ENCODE results near the gene ATXN7L1.
A peak's percentile ranks its signal among the peaks of the same experiment; 100 is the strongest.

The ATXN7L1 gene

DNA sequence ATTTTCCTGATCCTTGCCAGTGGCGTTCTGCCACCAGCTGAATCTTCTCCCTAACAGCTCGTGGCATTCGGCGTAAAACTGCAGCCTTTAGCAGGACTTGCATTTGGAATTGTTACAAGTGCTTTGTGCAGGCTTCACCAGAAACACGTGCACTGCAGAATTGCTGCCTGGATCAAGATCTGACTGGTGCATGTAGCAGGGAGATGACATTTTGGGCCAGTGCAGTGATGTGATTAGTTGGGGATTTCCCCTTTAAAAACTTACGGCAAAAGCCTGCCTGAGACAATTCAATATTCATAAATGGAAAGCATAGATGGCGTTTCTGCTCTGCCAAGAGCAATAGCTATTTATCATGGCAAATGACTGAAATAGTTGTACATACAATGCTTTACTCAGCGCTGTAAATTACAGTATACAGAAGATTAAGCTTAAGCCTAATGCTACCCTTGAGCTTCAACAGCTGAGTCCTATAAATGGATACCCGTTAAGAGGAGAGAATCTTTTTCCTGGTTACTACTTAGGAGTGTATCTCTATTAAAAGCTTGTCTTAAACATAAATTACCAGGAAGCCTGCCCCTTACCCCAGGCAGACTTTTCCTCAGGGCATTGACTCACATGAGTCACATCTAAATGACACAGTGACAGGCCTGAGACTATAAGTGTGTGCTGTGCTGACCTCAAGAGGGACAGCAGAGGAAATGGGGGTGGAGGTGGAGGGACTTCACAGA, 106.3 kb downstream of the ATXN7L1 start:
- TF ChIP-seq, protein P1, sequence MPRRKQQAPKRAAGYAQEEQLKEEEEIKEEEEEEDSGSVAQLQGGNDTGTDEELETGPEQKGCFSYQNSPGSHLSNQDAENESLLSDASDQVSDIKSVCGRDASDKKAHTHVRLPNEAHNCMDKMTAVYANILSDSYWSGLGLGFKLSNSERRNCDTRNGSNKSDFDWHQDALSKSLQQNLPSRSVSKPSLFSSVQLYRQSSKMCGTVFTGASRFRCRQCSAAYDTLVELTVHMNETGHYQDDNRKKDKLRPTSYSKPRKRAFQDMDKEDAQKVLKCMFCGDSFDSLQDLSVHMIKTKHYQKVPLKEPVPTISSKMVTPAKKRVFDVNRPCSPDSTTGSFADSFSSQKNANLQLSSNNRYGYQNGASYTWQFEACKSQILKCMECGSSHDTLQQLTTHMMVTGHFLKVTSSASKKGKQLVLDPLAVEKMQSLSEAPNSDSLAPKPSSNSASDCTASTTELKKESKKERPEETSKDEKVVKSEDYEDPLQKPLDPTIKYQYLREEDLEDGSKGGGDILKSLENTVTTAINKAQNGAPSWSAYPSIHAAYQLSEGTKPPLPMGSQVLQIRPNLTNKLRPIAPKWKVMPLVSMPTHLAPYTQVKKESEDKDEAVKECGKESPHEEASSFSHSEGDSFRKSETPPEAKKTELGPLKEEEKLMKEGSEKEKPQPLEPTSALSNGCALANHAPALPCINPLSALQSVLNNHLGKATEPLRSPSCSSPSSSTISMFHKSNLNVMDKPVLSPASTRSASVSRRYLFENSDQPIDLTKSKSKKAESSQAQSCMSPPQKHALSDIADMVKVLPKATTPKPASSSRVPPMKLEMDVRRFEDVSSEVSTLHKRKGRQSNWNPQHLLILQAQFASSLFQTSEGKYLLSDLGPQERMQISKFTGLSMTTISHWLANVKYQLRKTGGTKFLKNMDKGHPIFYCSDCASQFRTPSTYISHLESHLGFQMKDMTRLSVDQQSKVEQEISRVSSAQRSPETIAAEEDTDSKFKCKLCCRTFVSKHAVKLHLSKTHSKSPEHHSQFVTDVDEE (CRISPR knock-in tag; IDR thresholded peaks at IDR 0.05), result 0 out of 2 replicates have a peak, but pooled peaks have one; percentile 6
- peak; percentile 72; the same call in 1 of the 2 replicates for TF ChIP-seq RARB (CRISPR knock-in tag; IDR thresholded peaks at IDR 0.05)
- TF ChIP-seq, protein P2, sequence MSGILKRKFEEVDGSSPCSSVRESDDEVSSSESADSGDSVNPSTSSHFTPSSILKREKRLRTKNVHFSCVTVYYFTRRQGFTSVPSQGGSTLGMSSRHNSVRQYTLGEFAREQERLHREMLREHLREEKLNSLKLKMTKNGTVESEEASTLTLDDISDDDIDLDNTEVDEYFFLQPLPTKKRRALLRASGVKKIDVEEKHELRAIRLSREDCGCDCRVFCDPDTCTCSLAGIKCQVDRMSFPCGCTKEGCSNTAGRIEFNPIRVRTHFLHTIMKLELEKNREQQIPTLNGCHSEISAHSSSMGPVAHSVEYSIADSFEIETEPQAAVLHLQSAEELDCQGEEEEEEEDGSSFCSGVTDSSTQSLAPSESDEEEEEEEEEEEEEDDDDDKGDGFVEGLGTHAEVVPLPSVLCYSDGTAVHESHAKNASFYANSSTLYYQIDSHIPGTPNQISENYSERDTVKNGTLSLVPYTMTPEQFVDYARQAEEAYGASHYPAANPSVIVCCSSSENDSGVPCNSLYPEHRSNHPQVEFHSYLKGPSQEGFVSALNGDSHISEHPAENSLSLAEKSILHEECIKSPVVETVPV (CRISPR knock-in tag; IDR thresholded peaks at IDR 0.05), result no peak
- TF ChIP-seq, protein P3, sequence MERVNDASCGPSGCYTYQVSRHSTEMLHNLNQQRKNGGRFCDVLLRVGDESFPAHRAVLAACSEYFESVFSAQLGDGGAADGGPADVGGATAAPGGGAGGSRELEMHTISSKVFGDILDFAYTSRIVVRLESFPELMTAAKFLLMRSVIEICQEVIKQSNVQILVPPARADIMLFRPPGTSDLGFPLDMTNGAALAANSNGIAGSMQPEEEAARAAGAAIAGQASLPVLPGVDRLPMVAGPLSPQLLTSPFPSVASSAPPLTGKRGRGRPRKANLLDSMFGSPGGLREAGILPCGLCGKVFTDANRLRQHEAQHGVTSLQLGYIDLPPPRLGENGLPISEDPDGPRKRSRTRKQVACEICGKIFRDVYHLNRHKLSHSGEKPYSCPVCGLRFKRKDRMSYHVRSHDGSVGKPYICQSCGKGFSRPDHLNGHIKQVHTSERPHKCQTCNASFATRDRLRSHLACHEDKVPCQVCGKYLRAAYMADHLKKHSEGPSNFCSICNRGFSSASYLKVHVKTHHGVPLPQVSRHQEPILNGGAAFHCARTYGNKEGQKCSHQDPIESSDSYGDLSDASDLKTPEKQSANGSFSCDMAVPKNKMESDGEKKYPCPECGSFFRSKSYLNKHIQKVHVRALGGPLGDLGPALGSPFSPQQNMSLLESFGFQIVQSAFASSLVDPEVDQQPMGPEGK (CRISPR knock-in tag; IDR thresholded peaks at IDR 0.05; ENCODE audit: borderline replicate concordance), result peak; percentile 4; the same call in 1 of the 2 replicates
- TF ChIP-seq CSDC2 (CRISPR knock-in tag; IDR thresholded peaks at IDR 0.05), result no peak
- no peak for TF ChIP-seq OSR1 (CRISPR knock-in tag; IDR thresholded peaks at IDR 0.05)
- peak; percentile 95 for TF ChIP-seq ISL1 (CRISPR knock-in tag; IDR thresholded peaks at IDR 0.05)
- TF ChIP-seq TOX (CRISPR knock-in tag; IDR thresholded peaks at IDR 0.05; ENCODE audit: borderline replicate concordance), result peak; percentile 85; the same call in 1 of the 2 replicates
- peak; percentile 68 for ATAC-seq

- no peak for ATAC-seq
- TF ChIP-seq RARB (CRISPR knock-in tag; IDR thresholded peaks at IDR 0.05) (no peak), PPARA (CRISPR knock-in tag; IDR thresholded peaks at IDR 0.05; ENCODE audit: borderline replicate concordance) (no peak), ZNF70 (CRISPR knock-in tag; IDR thresholded peaks at IDR 0.05) (no peak), BACH2 (CRISPR knock-in tag; IDR thresholded peaks at IDR 0.05; ENCODE audit: borderline replicate concordance) (no peak), ZNF565 (CRISPR knock-in tag; conservative IDR thresholded peaks at IDR 0.05; ENCODE audit: low read depth) (no peak), GLIS3 (CRISPR knock-in tag; IDR thresholded peaks at IDR 0.05) (no peak), ARNTL (CRISPR knock-in tag; IDR thresholded peaks at IDR 0.05; ENCODE audit: borderline replicate concordance, low read depth) (no peak), ISL1 (CRISPR knock-in tag; IDR thresholded peaks at IDR 0.05) (no peak), ZC3H10 (CRISPR knock-in tag; IDR thresholded peaks at IDR 0.05) (no peak), TCF4 (CRISPR knock-in tag; IDR thresholded peaks at IDR 0.05; ENCODE audit: borderline replicate concordance) (no peak), OSR1 (CRISPR knock-in tag; IDR thresholded peaks at IDR 0.05) (no peak), ZNF8 (CRISPR knock-in tag; IDR thresholded peaks at IDR 0.05) (no peak)
- TF ChIP-seq, protein P3 (CRISPR knock-in tag; IDR thresholded peaks at IDR 0.05; ENCODE audit: borderline replicate concordance), result no peak
- TF ChIP-seq, protein P4, sequence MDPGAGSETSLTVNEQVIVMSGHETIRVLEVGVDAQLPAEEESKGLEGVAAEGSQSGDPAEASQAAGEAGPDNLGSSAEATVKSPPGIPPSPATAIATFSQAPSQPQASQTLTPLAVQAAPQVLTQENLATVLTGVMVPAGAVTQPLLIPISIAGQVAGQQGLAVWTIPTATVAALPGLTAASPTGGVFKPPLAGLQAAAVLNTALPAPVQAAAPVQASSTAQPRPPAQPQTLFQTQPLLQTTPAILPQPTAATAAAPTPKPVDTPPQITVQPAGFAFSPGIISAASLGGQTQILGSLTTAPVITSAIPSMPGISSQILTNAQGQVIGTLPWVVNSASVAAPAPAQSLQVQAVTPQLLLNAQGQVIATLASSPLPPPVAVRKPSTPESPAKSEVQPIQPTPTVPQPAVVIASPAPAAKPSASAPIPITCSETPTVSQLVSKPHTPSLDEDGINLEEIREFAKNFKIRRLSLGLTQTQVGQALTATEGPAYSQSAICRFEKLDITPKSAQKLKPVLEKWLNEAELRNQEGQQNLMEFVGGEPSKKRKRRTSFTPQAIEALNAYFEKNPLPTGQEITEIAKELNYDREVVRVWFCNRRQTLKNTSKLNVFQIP (CRISPR knock-in tag; IDR thresholded peaks at IDR 0.05; ENCODE audit: borderline replicate concordance, low read depth), result no peak
These were observed 107.4 kb downstream of the ATXN7L1 start for GRCh38 chr7:105768898-105769507.

- no peak for ATAC-seq
- TF ChIP-seq CSDC2 (CRISPR knock-in tag; IDR thresholded peaks at IDR 0.05), result no peak
- TF ChIP-seq ARNTL (CRISPR knock-in tag; IDR thresholded peaks at IDR 0.05; ENCODE audit: borderline replicate concordance, low read depth), result no peak
- TF ChIP-seq, protein P3 (CRISPR knock-in tag; IDR thresholded peaks at IDR 0.05; ENCODE audit: borderline replicate concordance), result no peak
- TF ChIP-seq, protein P5, sequence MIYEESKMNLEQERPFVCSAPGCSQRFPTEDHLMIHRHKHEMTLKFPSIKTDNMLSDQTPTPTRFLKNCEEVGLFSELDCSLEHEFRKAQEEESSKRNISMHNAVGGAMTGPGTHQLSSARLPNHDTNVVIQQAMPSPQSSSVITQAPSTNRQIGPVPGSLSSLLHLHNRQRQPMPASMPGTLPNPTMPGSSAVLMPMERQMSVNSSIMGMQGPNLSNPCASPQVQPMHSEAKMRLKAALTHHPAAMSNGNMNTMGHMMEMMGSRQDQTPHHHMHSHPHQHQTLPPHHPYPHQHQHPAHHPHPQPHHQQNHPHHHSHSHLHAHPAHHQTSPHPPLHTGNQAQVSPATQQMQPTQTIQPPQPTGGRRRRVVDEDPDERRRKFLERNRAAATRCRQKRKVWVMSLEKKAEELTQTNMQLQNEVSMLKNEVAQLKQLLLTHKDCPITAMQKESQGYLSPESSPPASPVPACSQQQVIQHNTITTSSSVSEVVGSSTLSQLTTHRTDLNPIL (CRISPR knock-in tag; IDR thresholded peaks at IDR 0.05; ENCODE audit: low read depth), result no peak
- no peak for TF ChIP-seq TOX (CRISPR knock-in tag; IDR thresholded peaks at IDR 0.05; ENCODE audit: borderline replicate concordance)
- no peak for TF ChIP-seq PPARA (CRISPR knock-in tag; IDR thresholded peaks at IDR 0.05; ENCODE audit: borderline replicate concordance)
- TF ChIP-seq, protein P4 (CRISPR knock-in tag; IDR thresholded peaks at IDR 0.05; ENCODE audit: borderline replicate concordance, low read depth), result no peak
- TF ChIP-seq TCF4 (CRISPR knock-in tag; IDR thresholded peaks at IDR 0.05; ENCODE audit: borderline replicate concordance), result no peak
- TF ChIP-seq BACH2 (CRISPR knock-in tag; IDR thresholded peaks at IDR 0.05; ENCODE audit: borderline replicate concordance), result no peak
- TF ChIP-seq ZNF565 (CRISPR knock-in tag; conservative IDR thresholded peaks at IDR 0.05; ENCODE audit: low read depth), result no peak
These were observed 108.3 kb downstream of the ATXN7L1 start for GRCh38 chr7:105768117-105768516.
